ENCODE results near the gene RAB44.

The RAB44 gene

DNA sequence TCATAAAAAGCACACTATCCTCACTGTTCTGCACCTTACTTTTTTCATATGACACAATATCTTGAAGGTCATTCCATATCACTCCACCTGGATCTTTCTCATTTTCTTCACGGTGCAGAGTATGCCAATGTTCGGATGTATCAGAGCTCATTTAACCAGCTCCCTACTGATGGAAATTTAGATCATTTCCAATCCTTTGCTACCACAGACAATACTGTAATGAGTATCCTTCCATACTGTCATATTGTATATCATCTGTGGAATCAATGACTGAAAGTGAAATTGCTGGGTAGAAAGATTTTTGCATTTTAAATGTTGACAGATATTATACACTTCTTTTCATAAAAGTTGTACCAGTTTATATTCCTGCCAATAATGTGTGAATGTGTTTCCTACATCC lies 2.2 kb upstream of the RAB44 start:
- no peaks in the 10 kb centered on the region for H3K79me2 ChIP-seq (ENCODE audit: insufficient read depth, low read length)
- no peak overlapping the region for H3K4me2 ChIP-seq (ENCODE audit: low read length)
- H3K9me3 ChIP-seq (ENCODE audit: low read length) = 0 out of 2 replicates have a peak, but pooled peaks cover 6% of the 10 kb centered on the region
- no peak overlapping the region for H3K9ac ChIP-seq (ENCODE audit: low read length)
- no peaks in the 10 kb centered on the region; the same call in 1 of the 2 replicates for H3K36me3 ChIP-seq (ENCODE audit: insufficient read depth, low read length)
- no peak overlapping the region for H3K27ac ChIP-seq (ENCODE audit: low read depth, low read length, poor library complexity, severe bottlenecking)
- H3K27me3 ChIP-seq (ENCODE audit: insufficient read depth, low read length) = peaks cover 7% of the 10 kb centered on the region; the same call in 1 of the 2 replicates
- no peak overlapping the region for H3K4me3 ChIP-seq (ENCODE audit: low read depth, low read length, poor library complexity, severe bottlenecking)
- H2AFZ ChIP-seq (ENCODE audit: low read length) = no peak overlapping the region
- no peaks in the 10 kb centered on the region for H4K20me1 ChIP-seq (ENCODE audit: insufficient read depth, low read length)
- H3K4me1 ChIP-seq (ENCODE audit: insufficient read depth, low read length, severe bottlenecking) = peaks cover 16% of the 10 kb centered on the region
- TF ChIP-seq EZH2 (IDR thresholded peaks at IDR 0.05; ENCODE audit: borderline replicate concordance, low read length) = no peak
- TF ChIP-seq, protein P1, sequence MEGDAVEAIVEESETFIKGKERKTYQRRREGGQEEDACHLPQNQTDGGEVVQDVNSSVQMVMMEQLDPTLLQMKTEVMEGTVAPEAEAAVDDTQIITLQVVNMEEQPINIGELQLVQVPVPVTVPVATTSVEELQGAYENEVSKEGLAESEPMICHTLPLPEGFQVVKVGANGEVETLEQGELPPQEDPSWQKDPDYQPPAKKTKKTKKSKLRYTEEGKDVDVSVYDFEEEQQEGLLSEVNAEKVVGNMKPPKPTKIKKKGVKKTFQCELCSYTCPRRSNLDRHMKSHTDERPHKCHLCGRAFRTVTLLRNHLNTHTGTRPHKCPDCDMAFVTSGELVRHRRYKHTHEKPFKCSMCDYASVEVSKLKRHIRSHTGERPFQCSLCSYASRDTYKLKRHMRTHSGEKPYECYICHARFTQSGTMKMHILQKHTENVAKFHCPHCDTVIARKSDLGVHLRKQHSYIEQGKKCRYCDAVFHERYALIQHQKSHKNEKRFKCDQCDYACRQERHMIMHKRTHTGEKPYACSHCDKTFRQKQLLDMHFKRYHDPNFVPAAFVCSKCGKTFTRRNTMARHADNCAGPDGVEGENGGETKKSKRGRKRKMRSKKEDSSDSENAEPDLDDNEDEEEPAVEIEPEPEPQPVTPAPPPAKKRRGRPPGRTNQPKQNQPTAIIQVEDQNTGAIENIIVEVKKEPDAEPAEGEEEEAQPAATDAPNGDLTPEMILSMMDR (IDR thresholded peaks at IDR 0.05; ENCODE audit: low read length) = no peak
- H3K9me2 ChIP-seq (ENCODE audit: low read depth, low read length) = no peaks in the 10 kb centered on the region
- no peaks in the 10 kb centered on the region for H3F3A ChIP-seq (ENCODE audit: insufficient read depth, low read length)

DNA sequence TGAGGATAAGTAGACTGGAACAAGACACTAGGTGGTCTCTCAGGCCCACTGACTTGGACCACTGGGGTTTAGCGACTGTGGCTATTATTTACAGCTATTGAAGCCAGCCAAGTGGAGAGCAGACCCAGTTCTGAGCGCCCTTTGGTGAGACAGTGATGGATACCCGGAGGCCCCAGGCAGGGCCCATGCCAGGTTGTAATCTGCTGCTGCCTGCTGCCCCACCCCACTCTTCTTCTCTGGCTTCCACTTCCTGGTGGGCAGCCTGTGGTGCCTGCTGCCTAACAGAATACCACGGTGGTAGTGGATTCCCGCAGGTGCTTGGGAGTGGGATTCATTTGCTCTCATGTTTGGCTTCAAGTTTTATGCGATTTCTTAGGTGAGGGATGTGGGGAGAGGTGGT lies 570 bp downstream of the RAB44 start:
- Histone ChIP-seq H3K27ac (ENCODE audit: low read depth, low read length, poor library complexity, severe bottlenecking) (no peak overlapping the region), H3K4me1 (ENCODE audit: insufficient read depth, low read length, severe bottlenecking) (peaks cover 9% of the 10 kb centered on the region), H3K9ac (ENCODE audit: low read length) (no peak overlapping the region), H3K4me2 (ENCODE audit: low read length) (no peak overlapping the region), H3K4me3 (ENCODE audit: low read depth, low read length, poor library complexity, severe bottlenecking) (no peak overlapping the region), H3K27me3 (ENCODE audit: insufficient read depth, low read length) (peaks cover 7% of the 10 kb centered on the region; the same call in 1 of the 2 replicates), H3K9me2 (ENCODE audit: low read depth, low read length) (no peaks in the 10 kb centered on the region), H3K9me3 (ENCODE audit: low read length) (0 out of 2 replicates have a peak, but pooled peaks cover 6% of the 10 kb centered on the region), H4K20me1 (ENCODE audit: insufficient read depth, low read length) (no peaks in the 10 kb centered on the region), H2AFZ (ENCODE audit: low read length) (no peak overlapping the region), H3F3A (ENCODE audit: insufficient read depth, low read length) (no peaks in the 10 kb centered on the region), H3K36me3 (ENCODE audit: insufficient read depth, low read length) (no peaks in the 10 kb centered on the region; the same call in 1 of the 2 replicates), H3K79me2 (ENCODE audit: insufficient read depth, low read length) (no peaks in the 10 kb centered on the region)
- TF ChIP-seq EZH2 (IDR thresholded peaks at IDR 0.05; ENCODE audit: borderline replicate concordance, low read length) = no peak

DNA sequence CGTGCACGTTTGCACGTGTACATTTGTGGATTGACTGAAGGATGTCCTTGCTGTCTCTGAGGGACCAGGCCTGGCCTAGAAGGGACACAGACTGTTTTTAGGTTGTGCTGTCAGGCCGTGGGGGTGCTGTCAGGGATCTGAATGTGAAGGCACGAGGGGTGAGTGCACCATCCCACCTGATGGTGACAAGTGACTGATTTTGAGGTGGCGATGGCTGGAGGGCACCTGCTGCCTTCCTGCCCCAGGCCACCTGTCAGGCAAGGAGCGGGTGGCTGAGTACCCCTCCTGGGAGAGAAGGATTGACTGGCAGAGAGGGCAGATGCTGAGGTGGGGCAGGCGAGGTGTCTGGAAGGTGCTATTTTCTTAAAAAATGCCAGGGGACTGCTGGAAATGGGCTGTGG lies 1.2 kb downstream of the RAB44 start:
- no peaks in the 10 kb centered on the region for H3K9me2 ChIP-seq (ENCODE audit: low read depth, low read length)
- H3K4me3 ChIP-seq (ENCODE audit: low read depth, low read length, poor library complexity, severe bottlenecking) = no peak overlapping the region
- H3K36me3 ChIP-seq (ENCODE audit: insufficient read depth, low read length) = no peaks in the 10 kb centered on the region; the same call in 1 of the 2 replicates
- no peaks in the 10 kb centered on the region for H3F3A ChIP-seq (ENCODE audit: insufficient read depth, low read length)
- no peak overlapping the region for H3K27ac ChIP-seq (ENCODE audit: low read depth, low read length, poor library complexity, severe bottlenecking)
- H3K79me2 ChIP-seq (ENCODE audit: insufficient read depth, low read length) = no peaks in the 10 kb centered on the region
- H3K9me3 ChIP-seq (ENCODE audit: low read length) = 0 out of 2 replicates have a peak, but pooled peaks cover 6% of the 10 kb centered on the region
- H3K4me1 ChIP-seq (ENCODE audit: insufficient read depth, low read length, severe bottlenecking) = peaks cover 9% of the 10 kb centered on the region
- H3K9ac ChIP-seq (ENCODE audit: low read length) = no peak overlapping the region
- H3K27me3 ChIP-seq (ENCODE audit: insufficient read depth, low read length) = peaks cover 7% of the 10 kb centered on the region; the same call in 1 of the 2 replicates
- H3K4me2 ChIP-seq (ENCODE audit: low read length) = no peak overlapping the region
- no peak overlapping the region for H2AFZ ChIP-seq (ENCODE audit: low read length)
- no peaks in the 10 kb centered on the region for H4K20me1 ChIP-seq (ENCODE audit: insufficient read depth, low read length)
- TF ChIP-seq EZH2 (IDR thresholded peaks at IDR 0.05; ENCODE audit: borderline replicate concordance, low read length) = no peak
- TF ChIP-seq, protein P1 (IDR thresholded peaks at IDR 0.05; ENCODE audit: low read length) = no peak

DNA sequence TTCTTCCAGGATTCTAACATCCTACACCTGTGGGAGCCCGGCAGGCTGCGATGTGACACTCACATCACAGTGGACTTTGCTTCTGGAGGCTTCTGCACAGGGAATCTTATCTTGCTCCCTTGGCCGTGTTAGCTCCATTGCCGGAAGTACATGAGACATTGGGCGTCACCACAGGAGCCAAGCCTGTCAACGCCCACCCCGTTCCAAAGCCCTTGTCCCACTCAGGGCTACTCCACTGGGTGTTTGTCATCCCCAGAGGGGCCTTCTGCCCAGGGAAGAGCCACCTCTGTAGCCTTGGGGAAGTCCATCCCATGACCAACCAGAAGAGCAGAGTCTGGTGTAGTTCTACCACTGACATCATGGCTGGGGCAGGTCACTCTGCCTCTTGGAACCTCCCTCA lies 1.7 kb downstream of the RAB44 start:
- H3K4me2 ChIP-seq (ENCODE audit: low read length) = no peak overlapping the region
- H3K4me3 ChIP-seq (ENCODE audit: low read depth, low read length, poor library complexity, severe bottlenecking) = no peak overlapping the region
- no peaks in the 10 kb centered on the region for H3K79me2 ChIP-seq (ENCODE audit: insufficient read depth, low read length)
- no peak overlapping the region for H3K9ac ChIP-seq (ENCODE audit: low read length)
- peaks cover 7% of the 10 kb centered on the region; the same call in 1 of the 2 replicates for H3K27me3 ChIP-seq (ENCODE audit: insufficient read depth, low read length)
- H2AFZ ChIP-seq (ENCODE audit: low read length) = no peak overlapping the region
- no peaks in the 10 kb centered on the region for H4K20me1 ChIP-seq (ENCODE audit: insufficient read depth, low read length)
- no peak for TF ChIP-seq EZH2 (IDR thresholded peaks at IDR 0.05; ENCODE audit: borderline replicate concordance, low read length)
- TF ChIP-seq, protein P1 (IDR thresholded peaks at IDR 0.05; ENCODE audit: low read length) = no peak
- peaks cover 8% of the 10 kb centered on the region for H3K4me1 ChIP-seq (ENCODE audit: insufficient read depth, low read length, severe bottlenecking)
- H3K9me3 ChIP-seq (ENCODE audit: low read length) = 0 out of 2 replicates have a peak, but pooled peaks cover 6% of the 10 kb centered on the region
- no peaks in the 10 kb centered on the region; the same call in 1 of the 2 replicates for H3K36me3 ChIP-seq (ENCODE audit: insufficient read depth, low read length)
- H3K9me2 ChIP-seq (ENCODE audit: low read depth, low read length) = no peaks in the 10 kb centered on the region
- H3K27ac ChIP-seq (ENCODE audit: low read depth, low read length, poor library complexity, severe bottlenecking) = no peak overlapping the region
- no peaks in the 10 kb centered on the region for H3F3A ChIP-seq (ENCODE audit: insufficient read depth, low read length)

Data from OCI-LY1 (cell line).